Heart left ventricle (tissue), 16 donors: Measurements from ENCODE around the gene HPN. TPM values are rescaled to one million over a fixed set of nuclear protein-coding genes. Genes with fewer than 3 reads are reported as not detected.

Experiments
- ATAC-seq, 4 donors: fragments of 200-7000 bp; cut with Tn5 transposase; one replicate each; pipeline ENCODE4 v1.9.1; 2020 to 2022; ENCODE audit warnings: moderate library complexity in 4 of 4, mild to moderate bottlenecking in 3 of 4, moderate number of reproducible peaks in 1 of 4
- DNase-seq, 5 donors: peaks; one replicate each; pipeline ENCODE4 v3.0.0-alpha.2; 2020
- H3K27ac ChIP-seq, 12 donors: fragments of 200-600 bp; sonication (generic) in 4 of 12; one replicate each; pipeline versions ENCODE4 v1.5.0 to v1.8.0; 2016 to 2022; ENCODE audit warnings: mild to moderate bottlenecking in 2 of 12
- H3K27me3 ChIP-seq, 9 donors: fragments of 200-600 bp; sonication (generic) in 2 of 9; one replicate each; pipeline versions ENCODE4 v1.5.1 to v1.8.0; 2016 to 2022; ENCODE audit warnings: mild to moderate bottlenecking in 3 of 9
- H3K36me3 ChIP-seq, 9 donors: fragments of 200-600 bp; sonication (generic) in 2 of 9; one replicate each; pipeline versions ENCODE4 v1.5.0 to v1.8.0; 2018 to 2022; ENCODE audit warnings: mild to moderate bottlenecking in 2 of 9
- H3K4me1 ChIP-seq, 12 donors: fragments of 200-600 bp; sonication (generic) in 4 of 12; one replicate each; pipeline versions ENCODE4 v1.5.0 to v1.8.0; 2016 to 2022; ENCODE audit warnings: mild to moderate bottlenecking in 3 of 12
- H3K4me3 ChIP-seq, 12 donors: fragments of 200-600 bp; sonication (generic) in 4 of 12; one replicate each; pipeline versions ENCODE4 v1.5.0 to v1.8.0; 2017 to 2022; ENCODE audit warnings: mild to moderate bottlenecking in 9 of 12, moderate library complexity in 4 of 12
- H3K9me3 ChIP-seq, 12 donors: fragments of 200-600 bp; sonication (generic) in 4 of 12; one replicate each; pipeline versions ENCODE4 v1.5.0 to v1.8.0; 2016 to 2022; ENCODE audit warnings: mild to moderate bottlenecking in 1 of 12
- POLR2A ChIP-seq, 2 donors: fragments of 450-650 bp; IDR thresholded peaks; one replicate each; pipeline ENCODE4 v1.6.1; 2017; ENCODE audit warnings: antibody characterized with exemption in 2 of 2, mild to moderate bottlenecking in 2 of 2, moderate library complexity in 2 of 2
- WGBS, 4 donors: extraction: QIAGEN DNeasy Blood & Tissue Kit in 2 of 4; methylation state at CpG; one replicate each; pipeline versions ENCODE4 v1.1.5 to v1.1.7; 2013 to 2018; 5-methylcytosine and 5-hydroxymethylcytosine counted together
- intact Hi-C, 10 donors: fragments of 100-400 bp; cut with DNase I; formaldehyde crosslinking; loops; one replicate each; pipeline versions ENCODE4 v1.11.1 to v1.14.2; 2022
- polyA plus RNA-seq, 2 donors: library from polyadenylated mRNA; stranded (reverse); fragments of 200-250 nt; gene quantifications; one replicate each; pipeline ENCODE4 v1.2.3, GENCODE V29; 2013
- total RNA-seq, 9 donors: library from RNA; depleted of rRNA in 2 of 9; stranded (reverse); fragments of >200 nt in 2 of 9; fragmentation: NEBNext Ultra II Directional in 3 of 9; extraction: Animal tissue kit (Norgen Biotek cat#: 25700) in 3 of 9; gene quantifications; one replicate each; pipeline versions ENCODE4 v1.1.0 to v1.2.4, GENCODE V29; 2016 to 2023
- TF ChIP-seq, protein P1 (sequence below), 12 donors: fragments of 200-600 bp; sonication (generic) in 4 of 12; IDR thresholded peaks; one replicate each; pipeline versions ENCODE4 v1.5.0 to v1.8.0; 2018 to 2022; ENCODE audit warnings: antibody characterized with exemption in 12 of 12, mild to moderate bottlenecking in 5 of 12
- donor health status: ischemic (EF 13 %, LVEDD 7.1; RV severe dilation, severe dysfunction).
- donor health status: healthy with polysubstance abuse.
- donor health status: DM: no; HTN: yes; CAD: no.
- donor health status: DM: no; HTN: no; CAD: no.
- donor health status: ischemic (EF 25% LVEDD 6.9; RV normal size, moderate dysfunction).
- donor health status: ischemic (EF 25% LVEDD 5.7; RV mildly dilated, moderate dysfunction).
- donor health status: healthy.
- donor health status: DM: yes; HTN: yes; CAD: no.
- donor health status: ischemic (EF 35%, LVEDD 5.7; RV mildly dilated, moderate dysfunction).
- donor health status: nonischemic (EF 11% LVEDD 7.7; RV severe dilation, severe dysfunction).
- donor health status: DM: yes; HTN: yes; CAD: no.
- donor health status: PGD.
- donor health status: ischemic (EF 29% LVEDD 5.4; RV normal size, mild dysfunction).
- donor health status: nonischemic (EF 23%, LVEDD 6.1; RV moderate dilation, normal function).

HPN gene
- total and polyA plus RNA-seq, 11 donors: 0.80 to 13.4 (median 3.2) TPM

DNA sequence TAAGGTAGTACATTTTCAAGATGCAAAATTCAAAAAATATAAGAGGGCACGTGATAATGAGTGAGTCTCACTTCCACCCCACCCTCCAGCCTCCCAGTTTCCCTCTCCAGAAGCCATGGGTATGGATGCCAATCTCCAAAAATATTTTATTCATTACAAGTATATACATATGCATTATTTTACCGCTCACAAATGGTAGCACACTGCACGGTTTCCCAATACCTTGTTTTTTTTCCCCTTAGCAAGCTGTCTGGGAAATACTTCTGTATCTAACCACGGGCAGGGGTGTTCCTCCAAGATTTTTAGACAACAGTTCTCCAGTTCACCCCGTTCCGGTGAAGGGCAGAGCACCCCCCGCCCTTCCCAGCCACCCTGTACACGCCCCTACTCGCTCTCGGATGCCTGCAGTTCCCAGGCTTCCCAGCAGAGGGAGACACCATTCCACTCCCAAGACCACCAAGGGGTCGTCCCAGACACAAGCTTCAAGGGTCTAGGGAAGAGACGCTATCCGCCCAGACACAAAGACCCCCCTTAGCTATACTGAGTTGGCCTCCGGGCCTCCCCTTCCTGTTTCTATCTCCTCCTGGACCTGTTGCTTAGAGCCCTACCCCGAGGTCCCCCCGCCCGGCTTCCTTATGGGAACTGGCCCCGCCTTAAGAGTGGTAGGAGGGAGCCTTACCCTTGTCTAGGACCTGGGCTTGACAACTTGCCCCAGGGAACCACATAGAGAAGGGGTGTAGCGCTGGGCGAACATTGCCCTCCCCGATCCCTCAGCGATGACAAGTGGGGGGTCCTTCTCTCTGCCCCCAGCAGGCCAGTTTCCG, 73.0 kb downstream of the HPN start:
- H3K27me3 ChIP-seq: peaks cover 0 to 2% (median 0%) of the 10 kb centered on the region in 9 donors
- H3K9me3 ChIP-seq: no peaks in the 10 kb centered on the region
- peak overlapping the region in 11 of 12 donors; percentile 9 to 52 (median 40) for H3K4me3 ChIP-seq
- intact Hi-C loops: loop anchor here in 7 of 10 donors (1.0 to 2.0 kb wide), 3 partner anchors 20 to 22 kb away; partner anchors contain the start of gene LGI4 (in 6 of the 7)
- H3K4me1 ChIP-seq: peaks cover 0 to 21% (median 7%) of the 10 kb centered on the region in 12 donors
- DNase-seq (peak in 4 of 5 donors; percentile 52 to 82 (median 66)), ATAC-seq (peak; percentile 74 to 87 (median 76))
- no peaks in the 10 kb centered on the region for H3K36me3 ChIP-seq
- TF ChIP-seq, protein P1, sequence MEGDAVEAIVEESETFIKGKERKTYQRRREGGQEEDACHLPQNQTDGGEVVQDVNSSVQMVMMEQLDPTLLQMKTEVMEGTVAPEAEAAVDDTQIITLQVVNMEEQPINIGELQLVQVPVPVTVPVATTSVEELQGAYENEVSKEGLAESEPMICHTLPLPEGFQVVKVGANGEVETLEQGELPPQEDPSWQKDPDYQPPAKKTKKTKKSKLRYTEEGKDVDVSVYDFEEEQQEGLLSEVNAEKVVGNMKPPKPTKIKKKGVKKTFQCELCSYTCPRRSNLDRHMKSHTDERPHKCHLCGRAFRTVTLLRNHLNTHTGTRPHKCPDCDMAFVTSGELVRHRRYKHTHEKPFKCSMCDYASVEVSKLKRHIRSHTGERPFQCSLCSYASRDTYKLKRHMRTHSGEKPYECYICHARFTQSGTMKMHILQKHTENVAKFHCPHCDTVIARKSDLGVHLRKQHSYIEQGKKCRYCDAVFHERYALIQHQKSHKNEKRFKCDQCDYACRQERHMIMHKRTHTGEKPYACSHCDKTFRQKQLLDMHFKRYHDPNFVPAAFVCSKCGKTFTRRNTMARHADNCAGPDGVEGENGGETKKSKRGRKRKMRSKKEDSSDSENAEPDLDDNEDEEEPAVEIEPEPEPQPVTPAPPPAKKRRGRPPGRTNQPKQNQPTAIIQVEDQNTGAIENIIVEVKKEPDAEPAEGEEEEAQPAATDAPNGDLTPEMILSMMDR (IDR thresholded peaks at IDR 0.05): peak; percentile 93 to 99 (median 97)
- TF ChIP-seq POLR2A (IDR thresholded peaks at IDR 0.05): no peak
- 9 to 12% (median 11%) methylated on average over 22 to 23 of the region's 23 CpGs for WGBS, 4 donors
- peak overlapping the region in 3 of 12 donors; percentile 3 to 39 (median 19) for H3K27ac ChIP-seq

DNA sequence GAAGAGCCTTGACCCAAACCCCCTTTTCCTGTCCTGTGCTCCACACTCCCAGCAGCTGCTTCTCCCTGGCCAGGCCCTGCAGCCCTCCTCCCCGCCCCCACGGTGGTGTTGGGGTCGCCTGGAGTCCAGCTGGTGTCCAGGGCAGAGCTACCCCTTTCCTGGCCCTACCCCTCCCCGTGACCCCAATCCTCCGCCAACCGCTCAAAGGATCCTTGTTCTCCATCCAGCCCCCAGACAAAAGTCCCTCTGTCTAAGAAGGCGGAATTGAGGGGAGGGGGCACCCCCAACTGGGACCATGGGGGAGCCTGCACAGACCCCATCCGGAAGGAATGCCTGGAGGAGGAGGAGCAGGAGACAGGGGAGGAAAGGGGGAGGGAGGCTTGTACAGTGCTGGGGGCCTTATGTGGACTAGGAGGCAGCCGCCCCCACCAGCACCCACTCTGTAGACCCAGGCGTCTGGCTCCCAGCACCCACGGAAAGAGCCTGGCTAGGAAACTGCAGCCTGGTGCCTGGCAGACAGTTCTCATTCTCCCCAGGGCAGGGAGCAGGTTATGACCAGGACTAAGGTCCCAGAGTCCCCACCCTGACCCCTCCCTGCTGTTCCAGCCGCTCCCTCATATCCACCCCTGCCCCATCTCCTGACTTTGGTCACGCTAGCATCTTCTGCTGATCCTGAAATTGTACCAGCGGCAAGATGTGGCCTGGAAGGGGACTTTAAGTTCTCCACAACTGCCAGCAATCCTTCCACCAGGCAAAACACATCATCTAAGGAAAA, 73.8 kb downstream of the HPN start, which contains the start of gene FXYD3:
TSS of gene FXYD3 (plus strand) at position 647 of the 775 bp plus-strand sequence. CDS start 3,554 bp downstream, outside the sequence.
- 57 to 77% (median 66%) methylated on average over 11 to 14 of the region's 14 CpGs for WGBS, 4 donors
- Histone ChIP-seq H3K36me3 (no peaks in the 10 kb centered on the region), H3K27ac (peak within 1 kb of the TSS in 3 of 12 donors; percentile 19 to 39 (median 26)), H3K27me3 (no peaks in the 10 kb centered on the region), H3K4me1 (peaks cover 0 to 28% (median 8%) of the 10 kb centered on the region in 12 donors), H3K4me3 (peak within 1 kb of the TSS in 11 of 12 donors; percentile 9 to 52 (median 40)), H3K9me3 (no peaks in the 10 kb centered on the region)
- DNase-seq: no peak
- intact Hi-C loops: loop anchor here in 3 of 10 donors (2.0 kb wide), 2 partner anchors 19 to 21 kb away; partner anchors contain the start of gene LGI4 (in 2 of the 3)
- TF ChIP-seq POLR2A (IDR thresholded peaks at IDR 0.05): no peak
- peak in 2 of 4 donors; percentile 4 to 20 for ATAC-seq

Other genes starting within 250 kb of the HPN start
- 10 to 100 TPM in 1 of 9 donors, 1 to 10 TPM in 7, under 1 TPM in 1; 0.95 to 13.4 (median 2.8) TPM for gene ZNF30, start 114.8 kb upstream of the HPN start, total RNA-seq
- 1 to 10 TPM; 1.8 TPM for gene ZNF30, start 114.8 kb upstream of the HPN start, polyA plus RNA-seq
- gene ZNF792, start 77.5 kb upstream of the HPN start, total RNA-seq: 1 to 10 TPM; 2.7 to 8.2 (median 4.2) TPM
- 1 to 10 TPM; 1.3 to 2.2 TPM for gene ZNF792, start 77.5 kb upstream of the HPN start, polyA plus RNA-seq
- 10 to 100 TPM; 21.8 to 64.5 (median 29.0) TPM for gene GRAMD1A, start 41.4 kb upstream of the HPN start, total RNA-seq
- 10 to 100 TPM; 31.3 to 36.3 TPM for gene GRAMD1A, start 41.4 kb upstream of the HPN start, polyA plus RNA-seq
- gene SCN1B, start 11.3 kb upstream of the HPN start, total RNA-seq: 10 to 100 TPM; 22.1 to 68.3 (median 32.4) TPM
- gene SCN1B, start 11.3 kb upstream of the HPN start, polyA plus RNA-seq: 10 to 100 TPM; 19.7 to 64.4 TPM
- 1 to 10 TPM in 2 of 9 donors, under 1 TPM in 4, not detected in 3; 0.37 to 2.5 (median 0.80) TPM for gene FXYD3, start 74.1 kb downstream of the HPN start, total RNA-seq
- 1 to 10 TPM in 1 of 2 donors, under 1 TPM in 1; 0.98 to 1.1 TPM for gene FXYD3, start 74.1 kb downstream of the HPN start, polyA plus RNA-seq
- 10 to 100 TPM in 3 of 9 donors, 1 to 10 TPM in 6; 2.2 to 15.1 (median 6.0) TPM for gene LGI4, start 93.3 kb downstream of the HPN start, total RNA-seq
- gene LGI4, start 93.3 kb downstream of the HPN start, polyA plus RNA-seq: 10 to 100 TPM in 1 of 2 donors, 1 to 10 TPM in 1; 4.2 to 14.2 TPM
- gene FXYD1, start 97.1 kb downstream of the HPN start, total RNA-seq: 100 to 1,000 TPM; 261 to 631 (median 412) TPM
- 100 to 1,000 TPM; 129 to 439 TPM for gene FXYD1, start 97.1 kb downstream of the HPN start, polyA plus RNA-seq
- gene FXYD7, start 101.5 kb downstream of the HPN start, total RNA-seq: under 1 TPM in 3 of 9 donors, not detected in 6; 0.21 to 0.52 (median 0.28) TPM
- not detected for gene FXYD7, start 101.5 kb downstream of the HPN start, polyA plus RNA-seq
- 10 to 100 TPM; 15.3 to 87.9 (median 19.5) TPM for gene FXYD5, start 113.0 kb downstream of the HPN start, total RNA-seq
- 10 to 100 TPM; 31.0 to 59.2 TPM for gene FXYD5, start 113.0 kb downstream of the HPN start, polyA plus RNA-seq
- gene FAM187B, start 187.0 kb downstream of the HPN start, total RNA-seq: not detected
- gene FAM187B, start 187.0 kb downstream of the HPN start, polyA plus RNA-seq: under 1 TPM in 1 of 2 donors, not detected in 1; 0.06 TPM
- gene LSR, start 207.3 kb downstream of the HPN start, total RNA-seq: 1 to 10 TPM; 2.8 to 9.0 (median 5.3) TPM
- 10 to 100 TPM in 1 of 2 donors, 1 to 10 TPM in 1; 4.8 to 10.5 TPM for gene LSR, start 207.3 kb downstream of the HPN start, polyA plus RNA-seq
- 100 to 1,000 TPM; 138 to 201 (median 159) TPM for gene USF2, start 227.2 kb downstream of the HPN start, total RNA-seq
- 100 to 1,000 TPM; 134 to 251 TPM for gene USF2, start 227.2 kb downstream of the HPN start, polyA plus RNA-seq
- 1 to 10 TPM in 2 of 9 donors, under 1 TPM in 2, not detected in 5; 0.19 to 2.4 (median 1.1) TPM for gene HAMP, start 240.8 kb downstream of the HPN start, total RNA-seq
- gene HAMP, start 240.8 kb downstream of the HPN start, polyA plus RNA-seq: 10 to 100 TPM in 1 of 2 donors, not detected in 1; 22.0 TPM